ENCODE results near the gene CAMK1D. TPM values are rescaled to one million over a fixed set of nuclear protein-coding genes. Genes with fewer than 3 reads are reported as not detected.

CAMK1D gene
- polyA plus RNA-seq, 1 of the 3 experiments (the other 2 are of a cell fraction) = 4.1 TPM

DNA sequence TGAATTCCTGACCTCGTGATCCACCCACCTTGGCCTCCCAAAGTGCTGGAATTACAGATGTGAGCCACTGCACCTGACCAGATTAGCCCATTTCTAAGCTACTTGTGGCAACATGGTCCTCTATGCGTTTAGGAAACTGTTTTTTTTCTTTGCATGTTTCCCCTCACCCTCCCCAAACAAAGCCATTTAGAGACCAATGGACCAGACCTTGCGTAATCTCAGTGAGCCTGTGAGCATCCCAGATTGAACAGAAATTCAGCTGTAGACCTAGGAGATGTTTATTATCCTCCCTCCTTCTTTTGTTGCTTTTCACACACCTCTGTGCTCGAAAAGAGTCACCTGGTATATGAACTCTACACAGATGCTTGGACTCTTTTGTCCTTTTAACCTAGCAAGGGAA is 28.5 kb upstream of the CAMK1D start:
- Histone ChIP-seq H2AFZ (ENCODE audit: low read depth) (no peak overlapping the region), H3K9me2 (no peaks in the 10 kb centered on the region), H3K27me3 (ENCODE audit: insufficient read depth) (no peaks in the 10 kb centered on the region), H3K36me3 (replicated peaks in 1 of 2; ENCODE audit: control insufficient read depth in 1 of 2, insufficient read depth in 2 of 2, low read length in 1 of 2) (no peaks in the 10 kb centered on the region), H3K27ac (ENCODE audit: low read depth in 2 of 2, low read length in 1 of 2) (no peak overlapping the region), H4K20me1 (ENCODE audit: insufficient read depth) (no peaks in the 10 kb centered on the region), H3K9me3 (no peaks in the 10 kb centered on the region), H3K9ac (no peak overlapping the region), H3K4me2 (no peak overlapping the region), H3K79me2 (ENCODE audit: insufficient read depth) (no peaks in the 10 kb centered on the region), H3F3A (replicated peaks; ENCODE audit: insufficient read depth) (no peaks in the 10 kb centered on the region), H3K4me3 (ENCODE audit: low read depth in 2 of 2, low read length in 1 of 2) (no peak overlapping the region), H3K4me1 (ENCODE audit: control insufficient read depth in 1 of 2, insufficient read depth in 2 of 2, low read depth in 1 of 2, low read length in 1 of 2) (no peaks in the 10 kb centered on the region)
- DNase-seq = no peak
- TF ChIP-seq GABPA (IDR thresholded peaks at IDR 0.05; ENCODE audit: low read depth) = no peak
- TF ChIP-seq, protein P1, sequence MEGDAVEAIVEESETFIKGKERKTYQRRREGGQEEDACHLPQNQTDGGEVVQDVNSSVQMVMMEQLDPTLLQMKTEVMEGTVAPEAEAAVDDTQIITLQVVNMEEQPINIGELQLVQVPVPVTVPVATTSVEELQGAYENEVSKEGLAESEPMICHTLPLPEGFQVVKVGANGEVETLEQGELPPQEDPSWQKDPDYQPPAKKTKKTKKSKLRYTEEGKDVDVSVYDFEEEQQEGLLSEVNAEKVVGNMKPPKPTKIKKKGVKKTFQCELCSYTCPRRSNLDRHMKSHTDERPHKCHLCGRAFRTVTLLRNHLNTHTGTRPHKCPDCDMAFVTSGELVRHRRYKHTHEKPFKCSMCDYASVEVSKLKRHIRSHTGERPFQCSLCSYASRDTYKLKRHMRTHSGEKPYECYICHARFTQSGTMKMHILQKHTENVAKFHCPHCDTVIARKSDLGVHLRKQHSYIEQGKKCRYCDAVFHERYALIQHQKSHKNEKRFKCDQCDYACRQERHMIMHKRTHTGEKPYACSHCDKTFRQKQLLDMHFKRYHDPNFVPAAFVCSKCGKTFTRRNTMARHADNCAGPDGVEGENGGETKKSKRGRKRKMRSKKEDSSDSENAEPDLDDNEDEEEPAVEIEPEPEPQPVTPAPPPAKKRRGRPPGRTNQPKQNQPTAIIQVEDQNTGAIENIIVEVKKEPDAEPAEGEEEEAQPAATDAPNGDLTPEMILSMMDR (IDR thresholded peaks at IDR 0.05) = no peak
- TF ChIP-seq, protein P2, sequence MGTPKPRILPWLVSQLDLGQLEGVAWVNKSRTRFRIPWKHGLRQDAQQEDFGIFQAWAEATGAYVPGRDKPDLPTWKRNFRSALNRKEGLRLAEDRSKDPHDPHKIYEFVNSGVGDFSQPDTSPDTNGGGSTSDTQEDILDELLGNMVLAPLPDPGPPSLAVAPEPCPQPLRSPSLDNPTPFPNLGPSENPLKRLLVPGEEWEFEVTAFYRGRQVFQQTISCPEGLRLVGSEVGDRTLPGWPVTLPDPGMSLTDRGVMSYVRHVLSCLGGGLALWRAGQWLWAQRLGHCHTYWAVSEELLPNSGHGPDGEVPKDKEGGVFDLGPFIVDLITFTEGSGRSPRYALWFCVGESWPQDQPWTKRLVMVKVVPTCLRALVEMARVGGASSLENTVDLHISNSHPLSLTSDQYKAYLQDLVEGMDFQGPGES (IDR thresholded peaks at IDR 0.05; ENCODE audit: low read depth, low read length) = no peak
- no peak for TF ChIP-seq TCF12 (IDR thresholded peaks at IDR 0.05)
- TF ChIP-seq SMC3 (IDR thresholded peaks at IDR 0.05; ENCODE audit: low read depth, low read length) = no peak
- TF ChIP-seq POLR2AphosphoS5 (IDR thresholded peaks at IDR 0.05; ENCODE audit: low read depth, low read length) = no peak
- POLR2A ChIA-PET = interaction anchor here (0.6 kb wide), 1 partner anchor 193 kb away, joined by 3 read pairs; no protein-coding TSS in a partner anchor
- CTCF ChIA-PET = no interaction called here
- 78% methylated on average over 4 of the region's 4 CpGs for WGBS (ENCODE audit: low lambda C conversion rate)

DNA sequence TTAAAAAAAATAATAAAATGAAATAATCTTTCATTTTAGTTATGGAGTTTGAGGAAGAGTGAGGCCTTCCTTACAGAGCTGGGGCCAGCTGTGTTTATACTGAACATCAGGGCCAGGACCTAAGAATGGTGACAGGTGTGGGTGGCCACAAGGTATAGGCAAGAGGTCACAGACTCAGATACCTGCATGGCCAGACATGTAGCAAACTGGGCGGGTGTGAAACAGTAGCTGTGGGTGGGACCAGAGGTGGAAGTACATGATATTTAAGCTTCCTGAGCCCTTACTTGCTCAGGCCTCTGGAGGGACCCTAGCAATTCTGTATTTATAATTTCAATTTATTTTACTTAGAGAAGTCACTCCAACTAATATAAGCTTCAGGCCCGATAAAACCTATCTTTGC is 27.7 kb upstream of the CAMK1D start:
- ChIA-PET CTCF (interaction anchor here (0.7 kb wide), 1 partner anchor 335 kb away, joined by 4 read pairs; no protein-coding TSS in a partner anchor), POLR2A (no interaction called here)
- no peaks in the 10 kb centered on the region for H3K4me1 ChIP-seq (ENCODE audit: control insufficient read depth in 1 of 2, insufficient read depth in 2 of 2, low read depth in 1 of 2, low read length in 1 of 2)
- H3K36me3 ChIP-seq (replicated peaks in 1 of 2; ENCODE audit: control insufficient read depth in 1 of 2, insufficient read depth in 2 of 2, low read length in 1 of 2) = no peaks in the 10 kb centered on the region
- no peak for DNase-seq
- no peaks in the 10 kb centered on the region for H3F3A ChIP-seq (replicated peaks; ENCODE audit: insufficient read depth)
- H3K79me2 ChIP-seq (ENCODE audit: insufficient read depth) = no peaks in the 10 kb centered on the region
- H3K27ac ChIP-seq (ENCODE audit: low read depth in 2 of 2, low read length in 1 of 2) = no peak overlapping the region
- H3K9ac ChIP-seq = no peak overlapping the region
- H4K20me1 ChIP-seq (ENCODE audit: insufficient read depth) = no peaks in the 10 kb centered on the region
- no peaks in the 10 kb centered on the region for H3K9me2 ChIP-seq
- H2AFZ ChIP-seq (ENCODE audit: low read depth) = no peak overlapping the region
- no peaks in the 10 kb centered on the region for H3K27me3 ChIP-seq (ENCODE audit: insufficient read depth)
- H3K9me3 ChIP-seq = no peaks in the 10 kb centered on the region
- H3K4me3 ChIP-seq (ENCODE audit: low read depth in 2 of 2, low read length in 1 of 2) = no peak overlapping the region
- no peak overlapping the region for H3K4me2 ChIP-seq
- 91% methylated on average over 2 of the region's 2 CpGs for WGBS (ENCODE audit: low lambda C conversion rate)
- no peak for TF ChIP-seq FOSL2 (IDR thresholded peaks at IDR 0.05; ENCODE audit: borderline replicate concordance, low read depth)
- TF ChIP-seq SMC3 (IDR thresholded peaks at IDR 0.05; ENCODE audit: low read depth, low read length) = no peak
- no peak for TF ChIP-seq FOXM1 (IDR thresholded peaks at IDR 0.05; ENCODE audit: low read depth)
- TF ChIP-seq, protein P3, sequence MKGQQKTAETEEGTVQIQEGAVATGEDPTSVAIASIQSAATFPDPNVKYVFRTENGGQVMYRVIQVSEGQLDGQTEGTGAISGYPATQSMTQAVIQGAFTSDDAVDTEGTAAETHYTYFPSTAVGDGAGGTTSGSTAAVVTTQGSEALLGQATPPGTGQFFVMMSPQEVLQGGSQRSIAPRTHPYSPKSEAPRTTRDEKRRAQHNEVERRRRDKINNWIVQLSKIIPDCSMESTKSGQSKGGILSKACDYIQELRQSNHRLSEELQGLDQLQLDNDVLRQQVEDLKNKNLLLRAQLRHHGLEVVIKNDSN (IDR thresholded peaks at IDR 0.05; ENCODE audit: borderline replicate concordance, low read depth) = no peak
- TF ChIP-seq SIN3A (IDR thresholded peaks at IDR 0.05; ENCODE audit: borderline replicate concordance, low read depth, low read length) = no peak
- TF ChIP-seq, protein P4, sequence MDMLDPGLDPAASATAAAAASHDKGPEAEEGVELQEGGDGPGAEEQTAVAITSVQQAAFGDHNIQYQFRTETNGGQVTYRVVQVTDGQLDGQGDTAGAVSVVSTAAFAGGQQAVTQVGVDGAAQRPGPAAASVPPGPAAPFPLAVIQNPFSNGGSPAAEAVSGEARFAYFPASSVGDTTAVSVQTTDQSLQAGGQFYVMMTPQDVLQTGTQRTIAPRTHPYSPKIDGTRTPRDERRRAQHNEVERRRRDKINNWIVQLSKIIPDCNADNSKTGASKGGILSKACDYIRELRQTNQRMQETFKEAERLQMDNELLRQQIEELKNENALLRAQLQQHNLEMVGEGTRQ (IDR thresholded peaks at IDR 0.05; ENCODE audit: borderline replicate concordance, low read depth, low read length) = no peak
- no peak for TF ChIP-seq MXI1 (IDR thresholded peaks at IDR 0.05; ENCODE audit: low read depth, low read length)
- no peak for TF ChIP-seq YY1 (IDR thresholded peaks at IDR 0.05; ENCODE audit: low read depth)
- no peak for TF ChIP-seq MEF2A (IDR thresholded peaks at IDR 0.05; ENCODE audit: borderline replicate concordance, low read depth)
- TF ChIP-seq NRF1 (IDR thresholded peaks at IDR 0.05; ENCODE audit: low read depth, low read length) = no peak
- no peak for TF ChIP-seq RFX5 (IDR thresholded peaks at IDR 0.05; ENCODE audit: low read length)
- TF ChIP-seq, protein P1 (IDR thresholded peaks at IDR 0.05) = no peak
- TF ChIP-seq, protein P5, sequence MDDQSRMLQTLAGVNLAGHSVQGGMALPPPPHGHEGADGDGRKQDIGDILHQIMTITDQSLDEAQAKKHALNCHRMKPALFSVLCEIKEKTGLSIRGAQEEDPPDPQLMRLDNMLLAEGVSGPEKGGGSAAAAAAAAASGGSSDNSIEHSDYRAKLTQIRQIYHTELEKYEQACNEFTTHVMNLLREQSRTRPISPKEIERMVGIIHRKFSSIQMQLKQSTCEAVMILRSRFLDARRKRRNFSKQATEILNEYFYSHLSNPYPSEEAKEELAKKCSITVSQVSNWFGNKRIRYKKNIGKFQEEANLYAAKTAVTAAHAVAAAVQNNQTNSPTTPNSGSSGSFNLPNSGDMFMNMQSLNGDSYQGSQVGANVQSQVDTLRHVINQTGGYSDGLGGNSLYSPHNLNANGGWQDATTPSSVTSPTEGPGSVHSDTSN (IDR thresholded peaks at IDR 0.05) = no peak
- TF ChIP-seq GATA2 (CRISPR knock-in tag; IDR thresholded peaks at IDR 0.05) = no peak
- TF ChIP-seq TAF1 (IDR thresholded peaks at IDR 0.05; ENCODE audit: borderline replicate concordance, low read depth, low read length) = no peak
- TF ChIP-seq RCOR1 (IDR thresholded peaks at IDR 0.05; ENCODE audit: low read length) = no peak
- TF ChIP-seq FOXJ3 (CRISPR knock-in tag; IDR thresholded peaks at IDR 0.05) = no peak

All from SK-N-SH (cell line).